ENCODE data around the gene HMGCS2.

Gene HMGCS2

DNA sequence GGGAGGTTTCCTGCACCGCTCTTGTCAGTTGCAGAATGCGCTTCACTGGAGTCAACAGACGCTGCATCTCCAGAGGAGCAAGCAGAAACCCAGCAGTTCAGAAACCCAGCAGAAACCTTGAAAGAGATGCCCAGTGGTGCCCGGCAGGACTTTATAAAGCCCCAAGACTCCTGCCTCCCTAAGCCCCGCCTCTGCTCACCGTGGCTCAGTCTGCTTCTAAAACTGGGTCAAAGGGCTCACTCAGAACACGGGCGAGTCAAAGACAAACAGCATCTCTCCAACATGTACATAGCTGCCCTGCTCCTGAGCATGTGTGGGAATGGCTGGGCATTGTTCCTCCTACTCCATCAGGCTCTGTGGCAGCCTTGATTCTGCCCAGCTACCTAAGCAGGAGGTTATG is at the start of gene HMGCS2:
Gene HMGCS2, minus strand, starts transcription at position 128 of the 400 bp plus-strand sequence. Its CDS starts 61 bp downstream, at position 67.
- no peak for DNase-seq

DNA sequence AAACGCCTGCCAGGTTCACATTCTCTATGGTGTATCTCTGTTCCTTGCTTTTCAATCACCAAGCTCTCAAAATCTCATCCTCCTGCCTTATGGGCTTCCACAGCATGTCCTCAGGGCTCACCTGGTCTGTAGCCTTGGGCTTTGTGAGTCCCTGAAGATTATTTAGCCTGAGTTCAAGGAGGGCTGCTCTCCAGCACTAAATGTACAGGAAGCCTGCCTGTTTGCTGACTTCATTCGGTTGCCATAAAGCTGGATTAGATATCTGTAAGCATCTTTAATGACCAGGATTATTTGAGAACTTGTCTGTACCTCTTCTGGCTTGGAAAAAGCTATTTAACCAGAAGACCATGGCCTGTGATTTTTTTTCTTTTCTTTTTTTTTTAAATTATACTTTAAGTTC is 49.5 kb upstream of the HMGCS2 start:
- DNase-seq = no peak

DNA sequence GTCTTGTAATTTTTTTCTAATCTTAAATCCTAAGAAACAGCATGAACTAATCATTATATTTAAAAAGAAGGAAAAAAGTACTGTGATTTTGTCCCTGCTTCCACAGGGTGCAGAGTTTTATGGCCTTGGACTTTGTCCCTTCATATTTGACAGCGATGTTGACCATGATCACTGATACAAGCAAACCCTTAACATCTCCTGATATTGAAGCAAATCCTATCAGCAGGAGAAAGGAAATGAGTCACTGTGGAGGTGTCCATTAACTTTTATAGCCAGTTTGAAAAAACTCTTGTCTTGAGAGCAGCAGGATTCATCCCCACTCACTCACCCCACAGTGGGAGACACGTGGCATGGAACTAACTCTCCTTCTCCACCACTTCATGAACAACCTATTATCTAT is 47.7 kb upstream of the HMGCS2 start:
- DNase-seq = no peak

DNA sequence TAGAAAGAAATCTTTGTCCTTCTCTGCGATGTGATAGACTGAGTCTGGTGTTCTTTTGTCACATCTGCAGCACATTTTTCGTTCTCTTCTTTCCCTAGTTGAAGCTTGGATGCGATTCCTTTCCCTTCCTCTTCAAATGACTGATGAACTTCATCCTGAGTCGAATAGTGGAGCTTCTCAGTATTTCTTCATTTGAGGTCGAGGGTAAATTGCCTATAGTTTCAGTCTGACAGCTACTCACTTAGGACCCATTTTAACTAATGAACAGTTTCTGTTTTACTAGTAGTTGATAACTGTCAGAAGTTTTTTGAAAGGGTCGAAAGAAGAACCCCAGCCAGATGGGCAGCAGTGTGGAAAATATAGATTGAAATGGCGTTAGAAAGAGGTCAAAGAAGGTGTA is 47.2 kb upstream of the HMGCS2 start:
- DNase-seq = no peak

GRCh38 chr1:119815361-119815760 is 46.7 kb upstream of the HMGCS2 start:
- DNase-seq = no peak

- DNase-seq = no peak
Measured at GRCh38 chr1:119814288-119814687, 45.6 kb upstream of the HMGCS2 start.

- DNase-seq = no peak
Measured at GRCh38 chr1:119811985-119812557, 43.4 kb upstream of the HMGCS2 start.

DNA sequence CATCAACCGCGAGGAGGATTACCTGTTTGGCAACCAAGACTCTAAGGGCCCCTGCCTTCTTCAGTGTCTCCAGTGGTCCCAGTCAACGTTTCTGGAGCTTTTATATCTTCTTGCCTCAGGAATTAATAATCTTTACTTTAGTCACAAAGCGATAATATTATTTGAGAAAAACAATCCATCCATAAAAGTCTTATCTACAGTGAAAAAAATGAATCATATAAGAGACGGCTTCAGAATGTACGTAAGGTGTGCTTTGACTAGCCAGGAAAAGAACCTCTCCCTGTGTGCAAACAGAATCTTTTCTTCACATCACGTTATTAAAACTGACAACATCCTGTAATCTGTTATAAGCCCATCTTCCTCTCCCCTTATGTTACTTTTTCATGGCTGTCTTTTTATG is 42.7 kb upstream of the HMGCS2 start, which contains the start of gene REG4:
Gene REG4, minus strand, starts transcription at position 74 of the 400 bp plus-strand sequence. CDS start 2,691 bp downstream, outside the sequence.
- no peak for DNase-seq

GRCh38 chr1:119808972-119809550 is 40.4 kb upstream of the HMGCS2 start:
- peak; percentile 75 for DNase-seq

DNA sequence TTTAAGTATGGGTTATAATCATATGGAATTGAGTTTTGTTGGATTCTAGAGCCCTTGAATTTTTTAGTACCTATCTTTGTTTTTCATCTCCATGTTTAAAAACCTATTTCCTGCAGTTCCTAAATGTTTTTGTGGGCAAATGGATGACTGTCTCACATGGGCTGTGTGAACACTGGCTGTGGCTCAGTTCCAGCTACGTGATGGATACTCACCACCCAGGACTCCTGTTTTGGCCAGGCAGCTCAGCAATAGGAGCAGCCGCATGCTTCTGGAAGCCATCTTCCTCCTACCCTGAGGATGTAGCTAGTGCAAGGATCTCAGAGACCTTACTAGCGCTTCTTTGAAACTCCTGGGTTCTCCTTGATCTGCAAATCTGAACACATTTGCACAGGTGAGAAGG is 39.8 kb upstream of the HMGCS2 start:
- DNase-seq = no peak

GRCh38 chr1:119806489-119806888 is 37.8 kb upstream of the HMGCS2 start:
- DNase-seq = no peak

DNA sequence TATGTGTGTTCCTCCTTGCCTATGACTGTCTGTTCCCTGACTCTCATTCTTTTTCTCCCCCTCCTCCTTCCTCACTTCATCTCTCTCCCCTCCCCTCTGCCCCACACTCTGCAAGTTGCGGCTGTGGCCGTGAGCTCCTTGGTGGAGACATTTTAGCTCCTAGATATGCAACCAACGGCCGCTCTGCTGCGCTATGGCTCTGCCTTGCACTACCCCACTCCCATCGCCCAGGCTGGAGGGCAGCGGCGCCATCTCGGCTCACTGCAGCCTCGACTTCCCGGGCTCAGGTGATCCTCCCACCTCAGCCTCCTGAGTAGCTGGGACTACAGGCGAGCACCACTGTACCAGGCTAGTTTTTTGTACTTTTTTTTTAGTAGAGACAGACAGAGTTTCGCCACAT is 37.0 kb upstream of the HMGCS2 start:
- no peak for DNase-seq

DNA sequence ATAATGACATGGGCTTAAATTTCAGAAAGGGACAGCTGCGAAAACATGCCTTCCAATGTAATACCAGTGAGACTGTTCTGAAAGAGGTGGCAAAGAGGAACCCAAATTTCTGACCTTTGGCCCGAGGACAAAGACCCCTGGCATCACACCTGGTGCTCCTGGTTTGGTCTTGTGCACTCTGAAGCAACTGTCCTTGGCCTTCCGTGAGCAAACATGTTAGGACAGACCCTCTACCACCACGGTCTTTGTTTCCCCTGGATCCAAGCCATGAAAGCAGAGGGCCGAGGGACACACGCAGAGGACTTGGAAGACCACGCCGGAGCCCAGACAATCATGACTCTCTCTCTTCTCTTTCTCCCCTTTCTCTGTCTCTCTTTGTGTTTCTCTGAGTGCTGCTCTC is 36.5 kb upstream of the HMGCS2 start:
- DNase-seq = no peak

DNA sequence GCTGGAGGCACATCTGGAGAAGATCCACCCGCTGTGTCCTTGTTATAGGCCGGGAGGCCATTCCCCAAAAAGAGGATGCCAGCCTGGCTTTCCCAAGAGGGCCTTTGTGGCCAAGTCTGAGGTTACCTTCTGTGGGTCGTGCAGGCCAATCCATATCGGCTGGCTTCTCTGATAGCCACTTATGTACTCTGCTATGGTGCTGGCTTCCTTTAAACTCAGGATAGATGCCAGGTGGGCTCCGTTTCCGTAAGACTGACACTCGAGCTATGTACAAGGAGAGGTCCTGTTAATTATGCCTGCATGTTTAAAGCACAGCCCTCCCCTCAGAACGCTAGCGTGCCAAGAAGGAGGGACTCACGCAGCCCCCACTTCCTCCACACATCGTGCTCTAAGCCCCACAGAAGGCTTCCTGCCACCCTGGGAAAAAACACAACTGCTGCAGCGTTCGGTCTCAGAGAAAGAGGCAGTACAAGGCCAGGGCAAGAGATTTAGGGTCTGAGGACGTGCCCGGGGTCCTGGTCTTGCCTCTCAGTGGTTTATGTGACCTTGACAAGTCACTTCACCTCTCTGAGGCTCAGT is 31.0 kb upstream of the HMGCS2 start:
- no peak for DNase-seq

- DNase-seq = no peak
Measured at GRCh38 chr1:119799003-119799402, 30.3 kb upstream of the HMGCS2 start.

DNA sequence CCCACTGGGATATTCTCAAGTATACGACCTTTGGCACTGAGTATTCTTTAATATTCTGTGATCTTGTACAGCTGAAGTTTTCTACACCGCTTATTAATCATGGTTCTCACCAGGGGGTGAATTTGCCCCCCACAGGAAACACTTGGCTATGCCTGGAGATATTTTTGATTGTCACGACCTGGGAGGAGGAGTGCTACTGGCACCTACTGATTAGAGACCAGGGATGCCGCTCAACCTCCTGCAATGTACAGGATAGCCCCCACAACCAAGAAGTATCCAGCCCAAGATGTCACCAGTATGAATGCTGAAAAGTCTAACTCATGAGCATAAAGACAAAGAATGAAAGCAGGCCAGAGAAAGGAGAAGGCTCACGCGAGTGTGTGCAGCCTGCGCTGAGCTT is 28.9 kb upstream of the HMGCS2 start:
- DNase-seq = no peak

DNA sequence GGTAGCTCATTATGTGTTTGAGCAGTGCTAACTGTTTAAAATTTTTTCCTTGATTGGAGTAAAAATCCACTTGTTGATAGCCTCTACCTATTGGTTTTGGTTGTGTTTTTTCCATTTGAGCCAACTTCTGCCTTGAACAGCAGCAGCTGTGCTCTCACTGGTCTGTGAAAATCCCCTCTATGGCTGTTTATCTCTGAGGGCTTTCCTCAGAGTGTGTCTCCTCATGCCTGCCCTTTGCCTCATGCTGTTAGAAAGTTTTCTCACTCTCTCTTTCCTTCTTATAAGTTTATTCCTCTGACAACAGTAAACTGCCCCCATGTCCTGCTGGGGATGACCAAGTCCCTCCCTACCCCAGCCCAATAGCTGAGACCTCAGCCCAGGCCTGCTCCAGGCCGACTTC is 28.5 kb upstream of the HMGCS2 start:
- no peak for DNase-seq

- DNase-seq = peak; percentile 82
Measured at GRCh38 chr1:119795261-119796200, 26.8 kb upstream of the HMGCS2 start.

DNA sequence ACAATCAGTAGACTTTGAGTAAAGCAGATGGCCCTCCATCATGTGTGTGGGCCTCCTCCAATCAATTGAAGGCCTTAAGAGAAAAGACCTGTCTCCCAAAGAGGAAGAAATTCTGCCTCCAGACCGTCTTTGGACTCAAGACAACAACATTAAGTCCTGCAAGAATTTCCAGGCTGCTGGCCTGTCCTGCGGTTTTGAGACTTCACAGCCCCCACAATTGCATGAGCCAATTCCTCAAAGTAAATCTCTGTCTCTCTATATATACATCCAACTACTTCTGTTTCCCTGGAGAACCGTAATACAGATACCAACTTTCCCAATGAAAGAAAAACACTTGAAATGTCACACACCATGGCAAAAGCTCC is 26.2 kb upstream of the HMGCS2 start:
- no peak for DNase-seq

GRCh38 chr1:119794230-119794875 is 25.6 kb upstream of the HMGCS2 start:
- DNase-seq = no peak

GRCh38 chr1:119791377-119791776 is 22.7 kb upstream of the HMGCS2 start:
- DNase-seq = no peak

DNA sequence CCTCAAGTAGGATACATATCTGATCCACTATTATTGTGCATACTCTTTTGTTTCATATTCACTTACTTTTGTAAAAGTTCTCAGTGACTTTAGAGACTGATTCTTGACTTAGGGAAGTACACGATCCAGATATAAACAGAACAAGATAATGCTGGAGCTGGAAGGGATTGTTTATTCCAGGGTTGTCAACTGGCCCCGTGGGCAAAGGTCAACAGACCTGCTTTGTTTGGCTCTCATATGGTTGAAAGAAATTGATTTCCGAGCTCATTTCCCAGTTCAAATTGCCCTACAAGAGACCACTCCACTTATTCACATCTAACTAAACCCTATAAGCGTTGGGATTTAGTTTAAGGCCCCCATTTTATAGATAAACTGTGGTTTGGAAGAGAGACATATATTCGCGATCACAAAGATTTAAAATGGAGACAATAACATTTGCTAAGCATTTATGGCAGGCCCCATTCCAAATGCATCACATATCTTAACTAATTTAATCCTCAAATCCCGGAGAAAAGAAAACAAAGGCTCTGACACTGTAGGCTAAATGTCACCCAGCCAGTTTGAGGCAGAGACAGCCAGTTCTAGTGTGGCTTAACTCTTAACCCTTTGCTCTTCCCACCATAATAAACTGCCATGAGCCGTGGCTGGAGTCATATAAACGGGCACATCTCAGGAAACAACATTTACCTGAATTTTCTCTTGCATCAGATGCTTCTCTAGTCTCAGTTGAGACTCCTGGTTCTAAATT is 21.9 kb upstream of the HMGCS2 start:
- no peak for DNase-seq

All from DMS79 treated with DMSO at 0.1 percent for 48 hours (cell line).